Raji (cell line): ENCODE results near the gene SPATA32.

Source experiments
- POLR2A ChIP-seq: IDR thresholded peaks from 2 replicates; pipeline ENCODE4 v1.6.1; 2011; ENCODE audit warnings: low read depth, low read length, control low read depth; ENCODE audit not compliant: insufficient read depth

SPATA32 gene

GRCh38 chr17:45265821-45266220 is 3.9 kb upstream of the SPATA32 start:
- TF ChIP-seq POLR2A: no peak

GRCh38 chr17:45264988-45265387 is 3.1 kb upstream of the SPATA32 start:
- no peak for TF ChIP-seq POLR2A

- TF ChIP-seq POLR2A: no peak
Observed at GRCh38 chr17:45264430-45264829, 2.5 kb upstream of the SPATA32 start.

GRCh38 chr17:45263477-45263860 is 1.6 kb upstream of the SPATA32 start:
- TF ChIP-seq POLR2A: no peak

GRCh38 chr17:45262516-45263476 is 902 bp upstream of the SPATA32 start:
- TF ChIP-seq POLR2A: no peak

- no peak for TF ChIP-seq POLR2A
Observed at GRCh38 chr17:45260204-45260783, 1.6 kb downstream of the SPATA32 start.

- TF ChIP-seq POLR2A: no peak
Observed at GRCh38 chr17:45258981-45259380, 2.9 kb downstream of the SPATA32 start.

GRCh38 chr17:45257115-45257514 is 4.8 kb downstream of the SPATA32 start:
- no peak for TF ChIP-seq POLR2A

GRCh38 chr17:45256114-45256966 is 5.6 kb downstream of the SPATA32 start:
- no peak for TF ChIP-seq POLR2A

- no peak for TF ChIP-seq POLR2A
Observed at GRCh38 chr17:45255358-45255757, 6.5 kb downstream of the SPATA32 start.

- TF ChIP-seq POLR2A: no peak
Observed at GRCh38 chr17:45253879-45254278, 8.0 kb downstream of the SPATA32 start.

- TF ChIP-seq POLR2A: no peak
Observed at GRCh38 chr17:45251931-45252330, 10.0 kb downstream of the SPATA32 start.

GRCh38 chr17:45248132-45248957 is 13.5 kb downstream of the SPATA32 start:
- 0 out of 2 replicates have a peak, but pooled peaks have one; percentile 12 for TF ChIP-seq POLR2A

GRCh38 chr17:45247429-45248131 is 14.3 kb downstream of the SPATA32 start:
- peak; percentile 63 for TF ChIP-seq POLR2A

GRCh38 chr17:45246861-45247428 is 14.9 kb downstream of the SPATA32 start:
- TF ChIP-seq POLR2A: no peak
